Panc1 (cell line): ENCODE results near the gene UHRF2. TPM values are rescaled to one million over a fixed set of nuclear protein-coding genes. Genes with fewer than 3 reads are reported as not detected.
"Not testable (repeated sequence)": the region's sequence is repeated elsewhere in the genome, so short reads cannot be mapped to it uniquely, and the experiment has no call there.

Experiments
- ATAC-seq: fragments of 200-7000 bp; cut with Tn5 transposase; 2 replicates; pipeline ENCODE4 v1.9.1; 2020; ENCODE audit warnings: mild to moderate bottlenecking, moderate library complexity
- BruUV-seq: library from RNA; stranded (reverse); fragments of 400-500 nt; replicated peaks from 2 replicates; lab custom pipeline; 2021; lab: Mats Ljungman, UMichigan
- CTCF ChIA-PET: fragments of 300-600 bp; sonication (Branson Sonifier 250); formaldehyde crosslinking; loops from one replicate; lab custom pipeline; 2022; ENCODE audit warnings: antibody characterized with exemption; lab: Charles Lee
- POLR2A ChIA-PET: fragments of 300-600 bp; sonication (Branson Sonifier 250); formaldehyde crosslinking; loops from one replicate; lab custom pipeline; 2022; ENCODE audit warnings: antibody characterized with exemption; lab: Charles Lee
- DNase-seq: peaks from one replicate; pipeline ENCODE4 v3.0.0-alpha.2; 2010; ENCODE audit warnings: low read depth, low spot score
- H3K27ac ChIP-seq: 2 replicates; pipeline ENCODE4 v1.5.1; 2011; ENCODE audit warnings: mild to moderate bottlenecking, low read length, inconsistent platforms
- H3K27me3 ChIP-seq: fragments of 200-500 bp; sonication (Bioruptor generic); 2 replicates; pipeline ENCODE4 v1.6.0; 2014; ENCODE audit warnings: low read length, inconsistent platforms; ENCODE audit not compliant: control insufficient read depth, insufficient read depth
- H3K36me3 ChIP-seq: fragments of 200-500 bp; sonication (Bioruptor generic); 2 replicates; pipeline ENCODE4 v1.5.1; 2014; ENCODE audit warnings: inconsistent platforms, mild to moderate bottlenecking, low read length, moderate library complexity; ENCODE audit not compliant: control insufficient read depth, insufficient read depth
- H3K4me1 ChIP-seq: 2 replicates; pipeline ENCODE4 v1.5.1; 2011; ENCODE audit warnings: inconsistent platforms, mild to moderate bottlenecking, low read length, moderate library complexity; ENCODE audit not compliant: control insufficient read depth, insufficient read depth
- H3K4me3 ChIP-seq, 2 experiments: 2 replicates each; pipeline ENCODE4 v1.5.1; 2011 to 2012; ENCODE audit warnings: low read depth in 2 of 2, low read length in 2 of 2, mild to moderate bottlenecking in 2 of 2, inconsistent platforms in 1 of 2, moderate library complexity in 1 of 2
- H3K9me3 ChIP-seq: fragments of 200-500 bp; sonication (Bioruptor generic); 2 replicates; pipeline ENCODE4 v1.5.1; 2014; ENCODE audit warnings: low read depth, mild to moderate bottlenecking, inconsistent platforms, low read length, moderate library complexity; ENCODE audit not compliant: control insufficient read depth, insufficient read depth
- POLR2AphosphoS5 ChIP-seq: IDR thresholded peaks from 2 replicates; pipeline ENCODE4 v1.6.1; 2012; ENCODE audit warnings: mild to moderate bottlenecking, low read depth, low read length, moderate library complexity
- SIN3A ChIP-seq: IDR thresholded peaks from 2 replicates; pipeline ENCODE4 v1.6.1; 2012; ENCODE audit warnings: low read depth, mild to moderate bottlenecking, low read length, moderate library complexity, borderline replicate concordance; ENCODE audit not compliant: insufficient read depth
- TCF7L2 ChIP-seq: IDR thresholded peaks from 2 replicates; pipeline ENCODE4 v1.6.1; 2011; ENCODE audit warnings: mild to moderate bottlenecking, low read depth, low read length, inconsistent platforms
- in situ Hi-C: cut with HindIII; loops from 2 replicates; pipeline ENCODE4 v1.10.0; 2016; ENCODE audit warnings: low sequenced_read_pairs, low pct_unique_long_range_greater_than_20kb
- intact Hi-C: fragments of 100-400 bp; cut with micrococcal nuclease; formaldehyde crosslinking; loops from one replicate; pipeline ENCODE4 v1.10.0; 2022; ENCODE audit not compliant: unreplicated experiment
- total RNA-seq: library from RNA; stranded (reverse); gene quantifications from one replicate; pipeline ENCODE4 v1.2.1, GENCODE V29; 2021; ENCODE audit not compliant: unreplicated experiment
- TF ChIP-seq, protein P1 (sequence below): fragments of 450-650 bp; IDR thresholded peaks from 2 replicates; pipeline ENCODE4 v1.5.1; 2017; ENCODE audit warnings: mild to moderate bottlenecking
- TF ChIP-seq, protein P2 (sequence below), 2 experiments: IDR thresholded peaks; 2 replicates each; pipeline ENCODE4 v1.6.1; 2011 to 2012; ENCODE audit warnings: low read depth in 2 of 2, control low read depth in 1 of 2, low read length in 1 of 2, mild to moderate bottlenecking in 1 of 2, moderate library complexity in 1 of 2; ENCODE audit not compliant: insufficient read depth in 1 of 2

The UHRF2 gene
- total RNA-seq, 1 experiment from 2014 or later: 17.2 TPM

DNA sequence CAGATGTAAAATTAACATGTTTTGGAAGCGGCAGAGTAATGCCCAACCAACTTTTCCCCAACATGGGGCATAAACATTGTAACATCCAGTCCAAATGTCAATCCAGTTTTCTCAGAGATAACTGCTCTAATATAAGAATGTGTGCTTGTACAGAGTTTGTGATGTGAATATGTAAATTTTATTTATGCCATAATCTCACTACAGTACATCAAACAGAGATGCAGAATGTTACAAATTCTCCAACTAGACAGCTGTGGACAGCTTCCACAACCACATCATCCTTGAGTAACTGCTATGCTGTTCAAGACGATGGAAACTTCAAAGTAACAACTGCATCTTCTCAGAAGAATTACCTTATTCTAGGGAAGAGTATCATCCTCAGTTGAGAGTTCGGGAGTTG, 122.6 kb downstream of the UHRF2 start:
- intact Hi-C loops: no loop called here
- H3K27me3 ChIP-seq: no peaks in the 10 kb centered on the region

DNA sequence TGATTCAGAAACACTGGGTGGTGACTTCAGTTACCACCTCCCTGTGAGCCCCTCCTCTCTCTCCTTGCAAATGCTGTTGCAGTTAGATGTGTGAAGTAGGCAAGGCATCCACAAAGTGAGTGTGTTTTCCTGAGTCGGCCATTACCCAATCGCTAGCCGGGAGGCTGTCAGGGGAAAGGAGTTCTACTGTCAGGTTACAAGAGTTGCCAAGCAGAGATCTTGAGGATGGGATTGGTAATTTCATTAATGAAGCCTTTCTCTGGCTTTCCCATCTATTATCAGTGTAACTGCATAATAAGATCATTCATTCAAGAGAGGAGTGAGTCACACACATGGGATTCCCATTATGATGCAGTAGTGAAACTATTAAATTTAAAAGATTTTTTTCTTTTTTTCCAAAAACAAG, 125.7 kb downstream of the UHRF2 start:
- ATAC-seq: no peak
- DNase-seq: no peak
- ChIA-PET CTCF (no interaction called here), POLR2A (no interaction called here)
- Histone ChIP-seq H3K4me3 (no peak overlapping the region), H3K36me3 (no peaks in the 10 kb centered on the region), H3K9me3 (no peaks in the 10 kb centered on the region), H3K27me3 (no peaks in the 10 kb centered on the region), H3K4me1 (no peaks in the 10 kb centered on the region), H3K27ac (no peak overlapping the region)
- BruUV-seq: no TSS peak
- intact Hi-C loops (no loop called here), in situ Hi-C loops (no loop called here)
- TF ChIP-seq, protein P1, sequence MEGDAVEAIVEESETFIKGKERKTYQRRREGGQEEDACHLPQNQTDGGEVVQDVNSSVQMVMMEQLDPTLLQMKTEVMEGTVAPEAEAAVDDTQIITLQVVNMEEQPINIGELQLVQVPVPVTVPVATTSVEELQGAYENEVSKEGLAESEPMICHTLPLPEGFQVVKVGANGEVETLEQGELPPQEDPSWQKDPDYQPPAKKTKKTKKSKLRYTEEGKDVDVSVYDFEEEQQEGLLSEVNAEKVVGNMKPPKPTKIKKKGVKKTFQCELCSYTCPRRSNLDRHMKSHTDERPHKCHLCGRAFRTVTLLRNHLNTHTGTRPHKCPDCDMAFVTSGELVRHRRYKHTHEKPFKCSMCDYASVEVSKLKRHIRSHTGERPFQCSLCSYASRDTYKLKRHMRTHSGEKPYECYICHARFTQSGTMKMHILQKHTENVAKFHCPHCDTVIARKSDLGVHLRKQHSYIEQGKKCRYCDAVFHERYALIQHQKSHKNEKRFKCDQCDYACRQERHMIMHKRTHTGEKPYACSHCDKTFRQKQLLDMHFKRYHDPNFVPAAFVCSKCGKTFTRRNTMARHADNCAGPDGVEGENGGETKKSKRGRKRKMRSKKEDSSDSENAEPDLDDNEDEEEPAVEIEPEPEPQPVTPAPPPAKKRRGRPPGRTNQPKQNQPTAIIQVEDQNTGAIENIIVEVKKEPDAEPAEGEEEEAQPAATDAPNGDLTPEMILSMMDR: no peak
- TF ChIP-seq POLR2AphosphoS5 (no peak), SIN3A (no peak), TCF7L2 (no peak)
- TF ChIP-seq, protein P2, sequence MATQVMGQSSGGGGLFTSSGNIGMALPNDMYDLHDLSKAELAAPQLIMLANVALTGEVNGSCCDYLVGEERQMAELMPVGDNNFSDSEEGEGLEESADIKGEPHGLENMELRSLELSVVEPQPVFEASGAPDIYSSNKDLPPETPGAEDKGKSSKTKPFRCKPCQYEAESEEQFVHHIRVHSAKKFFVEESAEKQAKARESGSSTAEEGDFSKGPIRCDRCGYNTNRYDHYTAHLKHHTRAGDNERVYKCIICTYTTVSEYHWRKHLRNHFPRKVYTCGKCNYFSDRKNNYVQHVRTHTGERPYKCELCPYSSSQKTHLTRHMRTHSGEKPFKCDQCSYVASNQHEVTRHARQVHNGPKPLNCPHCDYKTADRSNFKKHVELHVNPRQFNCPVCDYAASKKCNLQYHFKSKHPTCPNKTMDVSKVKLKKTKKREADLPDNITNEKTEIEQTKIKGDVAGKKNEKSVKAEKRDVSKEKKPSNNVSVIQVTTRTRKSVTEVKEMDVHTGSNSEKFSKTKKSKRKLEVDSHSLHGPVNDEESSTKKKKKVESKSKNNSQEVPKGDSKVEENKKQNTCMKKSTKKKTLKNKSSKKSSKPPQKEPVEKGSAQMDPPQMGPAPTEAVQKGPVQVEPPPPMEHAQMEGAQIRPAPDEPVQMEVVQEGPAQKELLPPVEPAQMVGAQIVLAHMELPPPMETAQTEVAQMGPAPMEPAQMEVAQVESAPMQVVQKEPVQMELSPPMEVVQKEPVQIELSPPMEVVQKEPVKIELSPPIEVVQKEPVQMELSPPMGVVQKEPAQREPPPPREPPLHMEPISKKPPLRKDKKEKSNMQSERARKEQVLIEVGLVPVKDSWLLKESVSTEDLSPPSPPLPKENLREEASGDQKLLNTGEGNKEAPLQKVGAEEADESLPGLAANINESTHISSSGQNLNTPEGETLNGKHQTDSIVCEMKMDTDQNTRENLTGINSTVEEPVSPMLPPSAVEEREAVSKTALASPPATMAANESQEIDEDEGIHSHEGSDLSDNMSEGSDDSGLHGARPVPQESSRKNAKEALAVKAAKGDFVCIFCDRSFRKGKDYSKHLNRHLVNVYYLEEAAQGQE (IDR thresholded peaks at IDR 0.05; ENCODE audit: insufficient read depth in 1 of 2, low read depth in 2 of 2, low read length in 1 of 2): no peak

More for the DNA sequence above, 122.6 kb downstream of the UHRF2 start:
- ChIA-PET POLR2A (no interaction called here), CTCF (no interaction called here)
- TF ChIP-seq TCF7L2: no peak
- TF ChIP-seq SIN3A: no peak
- TF ChIP-seq, protein P2 (IDR thresholded peaks at IDR 0.05; ENCODE audit: insufficient read depth in 1 of 2, low read depth in 2 of 2, low read length in 1 of 2): no peak
- TF ChIP-seq, protein P1: no peak
- no peak for TF ChIP-seq POLR2AphosphoS5
- Histone ChIP-seq H3K4me1 (no peaks in the 10 kb centered on the region), H3K4me3 (no peak overlapping the region), H3K9me3 (no peaks in the 10 kb centered on the region), H3K36me3 (no peaks in the 10 kb centered on the region), H3K27ac (no peak overlapping the region)
- no TSS peak for BruUV-seq
- DNase-seq (no peak), ATAC-seq (no peak)
- in situ Hi-C loops: no loop called here

DNA sequence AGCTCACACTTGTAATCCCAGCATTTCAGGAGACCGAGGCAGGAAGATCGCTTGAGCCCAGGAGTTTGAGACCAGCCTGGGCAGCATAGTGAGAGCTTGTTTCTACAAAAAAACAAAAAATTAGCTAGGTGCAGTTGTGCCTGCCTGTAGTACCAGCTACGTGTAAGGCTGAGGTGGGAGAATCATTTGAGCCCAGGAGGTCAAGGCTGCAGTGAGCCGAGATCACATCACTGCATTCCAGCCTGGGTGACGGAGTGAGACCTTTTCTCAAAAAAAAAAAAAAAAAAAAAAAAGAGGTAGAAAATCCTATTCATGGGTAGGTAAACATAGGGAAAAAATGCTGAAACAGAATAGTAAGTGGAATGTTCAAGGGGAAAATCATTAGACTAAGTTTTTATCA, 129.6 kb downstream of the UHRF2 start:
- H3K27me3 ChIP-seq, in situ Hi-C loops, DNase-seq, intact Hi-C loops, H3K36me3 ChIP-seq, CTCF ChIA-PET, H3K4me3 ChIP-seq, ATAC-seq, H3K4me1 ChIP-seq, H3K9me3 ChIP-seq, POLR2A ChIA-PET, H3K27ac ChIP-seq, BruUV-seq: not testable (repeated sequence)
